ENCODE measurements around the gene HBA1. TPM values are rescaled to one million over a fixed set of nuclear protein-coding genes. Genes with fewer than 3 reads are reported as not detected.
"Not testable (repeated sequence)": the region's sequence is repeated elsewhere in the genome, so short reads cannot be mapped to it uniquely, and the experiment has no call there.

The HBA1 gene
- total RNA-seq, 1 donor from 2014 or later: not detected

DNA sequence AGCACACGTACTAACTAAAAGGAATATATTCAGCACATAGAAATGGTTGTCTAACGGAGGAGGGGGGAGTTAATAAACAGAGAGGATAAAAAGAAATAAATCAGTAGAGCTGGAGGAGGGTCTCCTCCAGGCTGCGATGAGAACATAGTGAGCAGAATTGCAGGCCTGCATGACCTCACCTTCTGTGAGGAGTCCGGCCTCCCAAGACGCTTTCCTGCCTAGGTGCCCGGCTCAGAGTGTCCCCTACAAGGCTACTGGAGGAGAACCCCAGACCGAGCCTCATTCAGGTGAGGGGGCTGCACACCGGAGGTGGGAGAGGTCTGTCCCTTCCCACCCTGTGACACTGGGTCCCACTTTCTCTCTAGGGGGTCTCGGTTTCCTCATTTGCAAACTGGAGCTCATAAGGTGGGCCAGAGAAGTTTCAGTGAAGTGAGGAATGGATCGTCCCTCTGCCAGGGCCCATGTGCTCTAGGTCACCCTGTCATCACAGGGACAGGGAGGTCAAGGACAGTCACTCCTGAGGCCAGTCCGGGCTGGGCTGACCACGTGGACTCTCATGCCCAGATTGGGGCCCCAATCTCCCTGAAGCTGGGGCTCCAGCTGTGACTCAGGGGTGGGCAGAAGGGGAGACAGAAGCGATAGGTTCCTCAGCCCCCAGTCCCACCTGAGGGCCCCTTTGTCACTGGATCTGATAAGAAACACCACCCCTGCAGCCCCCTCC is 14.0 kb upstream of the HBA1 start:
- Mint-ChIP-seq H3K27ac (ENCODE audit: unreplicated experiment) (no peak overlapping the region), H3K36me3 (ENCODE audit: low read depth) (peaks cover 1% of the 10 kb centered on the region), H3K4me3 (ENCODE audit: unreplicated experiment) (no peak overlapping the region), H3K4me1 (ENCODE audit: low read depth) (peaks cover 6% of the 10 kb centered on the region), H3K27me3 (ENCODE audit: low read depth) (peaks cover 33% of the 10 kb centered on the region), H3K9me3 (ENCODE audit: low read depth) (no peaks in the 10 kb centered on the region)
- DNase-seq (ENCODE audit: low spot score): no peak
- TF ChIP-seq, protein P1, sequence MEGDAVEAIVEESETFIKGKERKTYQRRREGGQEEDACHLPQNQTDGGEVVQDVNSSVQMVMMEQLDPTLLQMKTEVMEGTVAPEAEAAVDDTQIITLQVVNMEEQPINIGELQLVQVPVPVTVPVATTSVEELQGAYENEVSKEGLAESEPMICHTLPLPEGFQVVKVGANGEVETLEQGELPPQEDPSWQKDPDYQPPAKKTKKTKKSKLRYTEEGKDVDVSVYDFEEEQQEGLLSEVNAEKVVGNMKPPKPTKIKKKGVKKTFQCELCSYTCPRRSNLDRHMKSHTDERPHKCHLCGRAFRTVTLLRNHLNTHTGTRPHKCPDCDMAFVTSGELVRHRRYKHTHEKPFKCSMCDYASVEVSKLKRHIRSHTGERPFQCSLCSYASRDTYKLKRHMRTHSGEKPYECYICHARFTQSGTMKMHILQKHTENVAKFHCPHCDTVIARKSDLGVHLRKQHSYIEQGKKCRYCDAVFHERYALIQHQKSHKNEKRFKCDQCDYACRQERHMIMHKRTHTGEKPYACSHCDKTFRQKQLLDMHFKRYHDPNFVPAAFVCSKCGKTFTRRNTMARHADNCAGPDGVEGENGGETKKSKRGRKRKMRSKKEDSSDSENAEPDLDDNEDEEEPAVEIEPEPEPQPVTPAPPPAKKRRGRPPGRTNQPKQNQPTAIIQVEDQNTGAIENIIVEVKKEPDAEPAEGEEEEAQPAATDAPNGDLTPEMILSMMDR (IDR thresholded peaks at IDR 0.05): no peak

DNA sequence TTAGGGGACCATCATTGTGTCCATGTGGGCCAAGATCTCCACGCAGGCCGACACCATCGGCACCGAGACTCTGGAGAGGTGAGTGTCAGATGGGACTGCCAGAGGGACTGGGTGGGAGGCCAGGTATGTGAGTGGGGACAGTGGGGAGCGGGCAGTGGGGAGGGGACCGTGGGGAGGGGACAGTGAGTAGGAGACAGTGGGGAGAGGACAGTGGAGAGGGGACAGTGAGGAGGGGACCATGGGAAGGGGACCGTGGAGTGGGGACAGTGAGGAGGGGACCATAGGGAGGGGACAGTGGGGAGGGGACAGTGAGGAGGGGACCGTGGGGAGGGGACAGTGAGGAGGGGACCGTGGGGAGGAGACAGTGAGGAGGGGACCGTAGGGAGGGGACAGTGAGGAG is 13.3 kb upstream of the HBA1 start:
- H3K4me3 Mint-ChIP-seq (ENCODE audit: unreplicated experiment); DNase-seq (ENCODE audit: low spot score); H3K27ac Mint-ChIP-seq (ENCODE audit: unreplicated experiment); H3K9me3 Mint-ChIP-seq (ENCODE audit: low read depth); H3K4me1 Mint-ChIP-seq (ENCODE audit: low read depth); H3K36me3 Mint-ChIP-seq (ENCODE audit: low read depth): not testable (repeated sequence)
- peaks cover 31% of the 10 kb centered on the region for H3K27me3 Mint-ChIP-seq (ENCODE audit: low read depth)

DNA sequence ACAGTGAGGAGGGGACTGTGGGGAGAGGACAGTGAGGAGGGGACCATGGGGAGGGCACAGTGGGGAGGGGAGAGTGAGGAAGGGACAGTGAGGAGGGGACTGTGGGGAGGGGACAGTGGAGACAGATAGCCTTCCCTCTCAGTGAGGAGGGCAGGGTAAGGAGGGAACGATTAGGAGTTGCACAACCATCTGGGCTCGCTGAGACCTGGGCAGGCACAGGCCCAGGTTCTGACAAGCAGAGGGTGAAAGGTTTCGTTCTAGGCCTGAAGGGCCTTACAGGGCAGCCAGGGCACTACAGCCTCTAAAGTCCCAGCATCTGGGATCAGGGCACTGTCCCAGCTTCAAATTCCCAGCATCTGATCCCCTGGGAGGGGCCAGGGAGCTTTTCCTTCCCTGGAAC is 12.8 kb upstream of the HBA1 start:
- H3K27ac Mint-ChIP-seq (ENCODE audit: unreplicated experiment); H3K4me1 Mint-ChIP-seq (ENCODE audit: low read depth); H3K4me3 Mint-ChIP-seq (ENCODE audit: unreplicated experiment); H3K36me3 Mint-ChIP-seq (ENCODE audit: low read depth); H3K9me3 Mint-ChIP-seq (ENCODE audit: low read depth); DNase-seq (ENCODE audit: low spot score): not testable (repeated sequence)
- peaks cover 33% of the 10 kb centered on the region for H3K27me3 Mint-ChIP-seq (ENCODE audit: low read depth)

DNA sequence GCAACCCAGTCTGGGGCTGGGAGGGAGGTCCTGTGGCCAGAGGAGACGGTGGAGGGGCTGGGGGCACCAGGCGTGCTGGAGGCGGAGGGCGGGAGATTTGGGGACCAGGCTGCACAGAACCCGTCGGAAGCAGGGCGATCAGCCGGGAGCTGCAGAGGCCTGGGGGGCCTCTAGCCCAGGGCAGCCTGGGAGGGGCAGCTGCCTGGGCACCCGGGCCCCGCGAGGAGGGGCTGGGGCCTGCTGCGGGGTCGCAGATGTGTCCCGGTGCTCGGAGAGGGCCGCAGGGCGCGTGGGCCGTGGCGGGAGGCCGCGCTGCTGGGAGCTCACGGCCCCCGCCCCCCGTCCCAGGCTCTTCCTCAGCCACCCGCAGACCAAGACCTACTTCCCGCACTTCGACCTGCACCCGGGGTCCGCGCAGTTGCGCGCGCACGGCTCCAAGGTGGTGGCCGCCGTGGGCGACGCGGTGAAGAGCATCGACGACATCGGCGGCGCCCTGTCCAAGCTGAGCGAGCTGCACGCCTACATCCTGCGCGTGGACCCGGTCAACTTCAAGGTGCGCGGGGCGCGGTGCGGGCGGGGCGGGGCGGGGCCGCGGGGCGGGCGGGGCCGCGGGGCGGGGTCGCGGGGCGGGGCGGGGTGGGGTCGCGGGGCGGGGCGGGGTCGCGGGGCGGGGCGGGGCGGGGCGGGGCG is 12.2 kb upstream of the HBA1 start:
- H3K4me3 Mint-ChIP-seq (ENCODE audit: unreplicated experiment); H3K27ac Mint-ChIP-seq (ENCODE audit: unreplicated experiment); H3K36me3 Mint-ChIP-seq (ENCODE audit: low read depth); DNase-seq (ENCODE audit: low spot score); H3K9me3 Mint-ChIP-seq (ENCODE audit: low read depth); H3K4me1 Mint-ChIP-seq (ENCODE audit: low read depth): not testable (repeated sequence)
- H3K27me3 Mint-ChIP-seq (ENCODE audit: low read depth): peaks cover 32% of the 10 kb centered on the region

DNA sequence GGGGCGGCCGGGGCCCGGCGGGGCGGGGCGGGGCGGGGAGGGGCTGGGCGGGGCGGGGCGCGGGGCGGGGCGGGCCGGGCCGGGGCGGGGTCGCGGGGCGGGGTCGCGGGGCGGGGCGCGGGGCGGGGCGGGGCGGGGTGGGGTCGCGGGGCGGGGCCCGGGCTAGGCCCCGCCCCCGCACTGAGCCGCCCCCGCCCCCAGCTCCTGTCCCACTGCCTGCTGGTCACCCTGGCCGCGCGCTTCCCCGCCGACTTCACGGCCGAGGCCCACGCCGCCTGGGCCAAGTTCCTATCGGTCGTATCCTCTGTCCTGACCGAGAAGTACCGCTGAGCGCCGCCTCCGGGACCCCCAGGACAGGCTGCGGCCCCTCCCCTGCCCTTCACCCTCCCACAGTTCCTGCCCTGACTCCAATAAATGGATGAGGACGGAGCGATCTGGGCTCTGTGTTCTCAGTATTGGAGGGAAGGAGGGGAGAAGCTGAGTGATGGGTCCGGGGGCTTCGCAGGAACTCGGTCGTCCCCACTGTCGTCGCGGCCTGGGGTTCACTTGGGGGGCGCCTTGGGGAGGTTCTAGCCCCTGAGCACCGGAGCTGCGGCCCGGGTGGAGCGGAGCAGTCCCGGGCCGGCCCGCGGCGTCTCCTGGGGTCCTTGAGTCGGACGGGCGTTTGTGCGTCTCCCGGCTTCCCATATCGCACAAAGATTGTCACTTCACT is 11.5 kb upstream of the HBA1 start:
- no peak for DNase-seq (ENCODE audit: low spot score)
- Mint-ChIP-seq H3K4me3 (ENCODE audit: unreplicated experiment) (peak overlapping the region; percentile 9), H3K27ac (ENCODE audit: unreplicated experiment) (no peak overlapping the region), H3K4me1 (ENCODE audit: low read depth) (peaks cover 10% of the 10 kb centered on the region), H3K27me3 (ENCODE audit: low read depth) (peaks cover 29% of the 10 kb centered on the region), H3K9me3 (ENCODE audit: low read depth) (no peaks in the 10 kb centered on the region), H3K36me3 (ENCODE audit: low read depth) (no peaks in the 10 kb centered on the region)
- TF ChIP-seq, protein P1 (IDR thresholded peaks at IDR 0.05): no peak

DNA sequence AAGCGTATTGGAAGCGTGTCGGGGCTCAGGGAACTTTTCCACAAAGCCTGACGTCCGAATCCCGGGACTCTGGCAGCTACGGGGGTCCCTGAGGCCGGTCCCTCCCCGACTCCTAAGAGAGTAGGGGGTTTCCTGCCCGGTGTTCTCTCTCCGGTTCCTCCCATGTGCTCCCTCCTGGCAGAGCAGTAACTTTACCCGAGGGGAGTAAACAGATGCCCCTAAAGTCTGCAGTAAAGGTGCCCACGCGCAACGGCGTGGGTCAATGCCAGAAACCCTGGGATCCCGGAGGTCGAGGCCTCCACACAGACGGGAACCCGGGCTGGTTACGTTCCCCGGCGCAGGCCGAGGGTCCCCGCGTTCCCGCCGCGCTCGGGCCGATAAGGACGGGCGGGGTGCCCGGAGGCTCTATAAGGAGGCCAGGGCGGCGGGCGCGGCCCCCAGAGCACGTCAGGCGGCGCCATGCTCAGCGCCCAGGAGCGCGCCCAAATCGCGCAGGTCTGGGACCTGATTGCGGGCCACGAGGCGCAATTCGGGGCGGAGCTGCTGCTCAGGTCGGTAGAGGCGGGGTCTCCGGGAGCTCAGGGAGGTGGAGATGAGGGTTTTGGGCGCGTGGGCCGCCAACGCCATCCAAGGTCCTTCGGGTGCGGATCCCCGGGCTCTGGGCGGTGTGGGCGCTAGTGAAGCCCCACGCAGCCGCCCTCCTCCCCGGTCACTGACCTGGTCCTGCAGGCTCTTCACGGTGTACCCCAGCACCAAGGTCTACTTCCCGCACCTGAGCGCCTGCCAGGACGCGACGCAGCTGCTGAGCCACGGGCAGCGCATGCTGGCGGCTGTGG is 10.7 kb upstream of the HBA1 start, which contains the start of gene HBM:
TSS of gene HBM (plus strand) at position 440 of the 836 bp plus-strand sequence. CDS start at position 460, 20 bp downstream.
- peaks cover 12% of the 10 kb centered on the region for H3K4me1 Mint-ChIP-seq (ENCODE audit: low read depth)
- H3K9me3 Mint-ChIP-seq (ENCODE audit: low read depth): no peaks in the 10 kb centered on the region
- peak within 1 kb of the TSS; percentile 9 for H3K4me3 Mint-ChIP-seq (ENCODE audit: unreplicated experiment)
- no peak for DNase-seq (ENCODE audit: low spot score)
- no peak within 1 kb of the TSS for H3K27ac Mint-ChIP-seq (ENCODE audit: unreplicated experiment)
- H3K27me3 Mint-ChIP-seq (ENCODE audit: low read depth): peaks cover 33% of the 10 kb centered on the region
- TF ChIP-seq, protein P1 (IDR thresholded peaks at IDR 0.05): no peak
- no peaks in the 10 kb centered on the region for H3K36me3 Mint-ChIP-seq (ENCODE audit: low read depth)

All from chondrocyte (in vitro differentiated cells).